SKM-1 (cell line): ENCODE results near the gene BCAN.
"Not testable (repeated sequence)": the region's sequence is repeated elsewhere in the genome, so short reads cannot be mapped to it uniquely, and the experiment has no call there.

Experiments used
- DNase-seq: peaks from one replicate; lab custom pipeline; 2025; ENCODE audit not compliant: unreplicated experiment; lab: John Stamatoyannopoulos, UW

The BCAN gene, protein sequence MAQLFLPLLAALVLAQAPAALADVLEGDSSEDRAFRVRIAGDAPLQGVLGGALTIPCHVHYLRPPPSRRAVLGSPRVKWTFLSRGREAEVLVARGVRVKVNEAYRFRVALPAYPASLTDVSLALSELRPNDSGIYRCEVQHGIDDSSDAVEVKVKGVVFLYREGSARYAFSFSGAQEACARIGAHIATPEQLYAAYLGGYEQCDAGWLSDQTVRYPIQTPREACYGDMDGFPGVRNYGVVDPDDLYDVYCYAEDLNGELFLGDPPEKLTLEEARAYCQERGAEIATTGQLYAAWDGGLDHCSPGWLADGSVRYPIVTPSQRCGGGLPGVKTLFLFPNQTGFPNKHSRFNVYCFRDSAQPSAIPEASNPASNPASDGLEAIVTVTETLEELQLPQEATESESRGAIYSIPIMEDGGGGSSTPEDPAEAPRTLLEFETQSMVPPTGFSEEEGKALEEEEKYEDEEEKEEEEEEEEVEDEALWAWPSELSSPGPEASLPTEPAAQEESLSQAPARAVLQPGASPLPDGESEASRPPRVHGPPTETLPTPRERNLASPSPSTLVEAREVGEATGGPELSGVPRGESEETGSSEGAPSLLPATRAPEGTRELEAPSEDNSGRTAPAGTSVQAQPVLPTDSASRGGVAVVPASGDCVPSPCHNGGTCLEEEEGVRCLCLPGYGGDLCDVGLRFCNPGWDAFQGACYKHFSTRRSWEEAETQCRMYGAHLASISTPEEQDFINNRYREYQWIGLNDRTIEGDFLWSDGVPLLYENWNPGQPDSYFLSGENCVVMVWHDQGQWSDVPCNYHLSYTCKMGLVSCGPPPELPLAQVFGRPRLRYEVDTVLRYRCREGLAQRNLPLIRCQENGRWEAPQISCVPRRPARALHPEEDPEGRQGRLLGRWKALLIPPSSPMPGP

DNA sequence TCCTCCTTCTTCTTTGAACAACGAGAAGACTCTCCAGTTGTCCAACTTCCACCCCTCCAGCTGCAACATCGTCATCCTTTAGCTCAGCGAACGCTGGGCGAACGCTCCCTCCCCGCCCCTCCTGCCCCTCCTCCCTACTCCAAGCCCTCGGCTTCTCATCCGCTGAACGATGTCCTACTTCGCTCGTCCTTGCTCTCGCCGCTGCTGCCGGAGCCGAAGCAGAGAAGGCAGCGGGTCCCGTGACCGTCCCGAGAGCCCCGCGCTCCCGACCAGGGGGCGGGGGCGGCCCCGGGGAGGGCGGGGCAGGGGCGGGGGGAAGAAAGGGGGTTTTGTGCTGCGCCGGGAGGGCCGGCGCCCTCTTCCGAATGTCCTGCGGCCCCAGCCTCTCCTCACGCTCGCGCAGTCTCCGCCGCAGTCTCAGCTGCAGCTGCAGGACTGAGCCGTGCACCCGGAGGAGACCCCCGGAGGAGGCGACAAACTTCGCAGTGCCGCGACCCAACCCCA lies at the start of gene BCAN:
Gene BCAN, plus strand, starts transcription at position 357 of the 504 bp plus-strand sequence. CDS start 3,938 bp downstream, outside the sequence.
- no peak for DNase-seq

DNA sequence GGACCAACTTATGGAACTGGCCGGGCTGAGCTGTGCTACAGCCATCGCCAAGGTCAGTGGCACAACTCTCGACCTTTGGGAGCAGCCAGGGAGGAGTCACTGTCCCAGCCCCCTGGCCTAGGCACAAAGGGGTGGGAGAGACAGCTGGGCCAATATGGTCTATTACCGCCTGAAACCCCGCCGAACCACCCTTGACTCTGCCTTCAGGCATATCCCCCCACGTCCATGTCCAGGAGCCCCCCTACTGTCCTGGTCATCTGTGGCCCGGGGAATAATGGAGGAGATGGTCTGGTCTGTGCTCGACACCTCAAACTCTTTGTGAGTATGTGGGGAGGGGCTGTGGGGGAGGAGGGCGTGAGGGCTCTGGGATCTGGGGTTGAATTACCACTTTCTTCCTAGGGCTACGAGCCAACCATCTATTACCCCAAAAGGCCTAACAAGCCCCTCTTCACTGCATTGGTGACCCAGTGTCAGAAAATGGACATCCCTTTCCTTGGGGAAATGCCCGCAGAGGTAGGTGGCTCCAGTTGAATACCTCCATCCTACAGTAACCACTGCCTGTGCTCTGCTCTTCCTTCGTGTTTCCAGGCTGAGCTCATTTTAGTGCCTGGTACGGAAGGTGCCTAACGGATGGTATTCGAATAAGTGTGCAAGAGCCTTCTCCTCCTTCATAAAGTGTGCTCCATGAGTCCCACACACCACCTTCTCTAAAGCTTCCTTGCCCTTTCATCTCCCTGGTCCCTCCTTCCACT lies 49.6 kb upstream of the BCAN start:
- DNase-seq: no peak

DNA sequence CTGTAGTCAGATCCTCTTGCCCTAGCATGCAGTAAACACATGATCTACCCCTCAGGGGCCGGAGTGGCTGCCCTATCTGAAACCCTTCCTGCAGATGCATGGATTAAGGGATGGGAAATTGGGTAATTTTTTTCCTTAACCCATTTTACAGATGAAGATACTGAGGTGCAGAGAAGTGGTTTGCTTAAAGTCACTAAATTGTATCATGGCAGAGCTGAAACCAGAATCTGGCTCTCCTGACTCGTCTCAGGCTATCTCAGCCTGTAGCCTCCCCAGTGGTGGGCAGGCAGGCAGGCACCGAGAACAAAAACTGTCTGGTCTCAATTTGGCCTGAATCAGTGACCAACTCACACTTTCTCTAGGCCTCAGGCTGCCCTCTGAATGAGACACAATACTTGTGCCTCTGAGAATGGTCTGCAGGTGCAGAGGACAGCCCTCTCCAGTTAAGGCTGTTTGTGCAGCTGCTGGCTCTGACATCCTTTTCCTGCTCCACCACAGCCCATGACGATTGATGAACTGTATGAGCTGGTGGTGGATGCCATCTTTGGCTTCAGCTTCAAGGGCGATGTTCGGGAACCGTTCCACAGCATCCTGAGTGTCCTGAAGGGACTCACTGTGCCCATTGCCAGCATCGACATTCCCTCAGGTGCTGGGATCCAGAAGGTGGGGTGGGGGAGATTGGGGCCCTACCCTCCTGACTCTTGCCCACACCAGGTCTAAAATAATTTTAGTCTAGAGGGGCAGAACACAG lies 48.8 kb upstream of the BCAN start:
- no peak for DNase-seq

DNA sequence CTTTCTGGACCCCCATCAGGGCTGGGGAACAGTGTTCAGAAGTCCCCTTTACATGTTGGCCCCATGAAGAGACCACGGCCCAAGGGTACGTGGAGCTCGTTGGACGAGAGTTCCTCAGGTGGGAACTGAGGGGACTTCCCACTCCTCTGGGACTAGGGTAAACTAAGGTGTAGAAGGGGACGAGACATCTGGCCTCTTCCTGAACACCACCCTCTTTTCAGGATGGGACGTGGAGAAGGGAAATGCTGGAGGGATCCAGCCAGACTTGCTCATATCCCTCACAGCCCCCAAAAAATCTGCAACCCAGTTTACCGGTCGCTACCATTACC lies 48.3 kb upstream of the BCAN start:
- no peak for DNase-seq

DNA sequence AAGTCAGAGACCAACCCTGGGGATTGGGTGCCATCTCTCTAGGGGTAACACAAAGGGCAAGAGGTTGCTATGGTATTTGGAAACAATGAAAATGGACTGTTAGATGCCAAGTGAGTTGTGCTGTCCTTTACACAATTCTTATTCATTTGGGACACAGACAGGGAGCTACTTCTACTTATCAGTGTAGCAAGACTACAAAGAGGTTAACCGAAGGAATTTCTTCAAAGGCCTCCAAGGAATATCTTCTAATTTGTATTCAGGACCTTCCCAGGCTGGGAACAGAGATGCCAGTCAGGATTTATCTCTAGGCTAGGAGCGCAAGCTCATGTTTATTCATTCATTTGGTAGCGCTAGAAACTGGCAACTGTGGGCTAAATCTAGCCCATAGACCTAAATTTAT lies 47.7 kb upstream of the BCAN start:
- DNase-seq: no peak

DNA sequence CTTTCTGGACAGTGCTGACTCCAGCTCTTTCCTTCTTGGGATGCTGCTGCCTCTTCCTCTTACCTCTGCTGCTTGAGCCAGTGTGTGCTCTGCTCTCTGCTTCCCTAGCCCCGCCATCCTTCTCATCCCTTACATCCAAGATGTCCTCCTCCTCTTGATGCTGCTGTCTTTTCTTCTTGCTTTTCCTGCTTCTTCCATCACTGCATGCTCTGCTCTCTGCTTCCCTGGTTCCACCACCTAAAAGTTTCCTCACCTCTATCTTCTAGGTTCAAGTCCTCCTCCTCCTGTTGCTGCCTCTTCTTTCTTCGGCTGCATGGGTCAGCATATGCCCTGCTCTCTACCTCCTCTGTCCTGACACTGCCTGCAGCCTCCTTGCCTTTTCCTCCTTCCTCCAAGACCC lies 46.9 kb upstream of the BCAN start:
- DNase-seq: no peak

DNA sequence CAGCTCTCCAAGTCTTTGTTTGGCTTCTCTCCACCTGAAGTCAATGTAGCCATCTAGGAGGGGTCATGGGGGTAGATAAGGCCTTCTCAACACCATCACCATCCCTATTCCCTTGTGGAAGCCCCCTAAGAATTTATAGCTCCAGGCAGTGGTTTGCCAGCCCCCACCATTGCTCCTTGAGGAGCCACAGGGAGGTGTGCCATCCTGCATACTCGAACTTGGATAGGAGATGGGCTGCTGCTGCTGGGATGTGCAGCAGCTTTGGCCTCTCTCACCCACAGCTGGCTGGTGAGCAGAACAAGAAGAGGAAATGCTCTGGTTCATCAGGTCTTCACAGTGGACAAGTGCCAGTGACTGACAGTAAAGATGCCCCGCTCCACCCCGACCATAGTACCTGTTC lies 45.5 kb upstream of the BCAN start:
- no peak for DNase-seq

DNA sequence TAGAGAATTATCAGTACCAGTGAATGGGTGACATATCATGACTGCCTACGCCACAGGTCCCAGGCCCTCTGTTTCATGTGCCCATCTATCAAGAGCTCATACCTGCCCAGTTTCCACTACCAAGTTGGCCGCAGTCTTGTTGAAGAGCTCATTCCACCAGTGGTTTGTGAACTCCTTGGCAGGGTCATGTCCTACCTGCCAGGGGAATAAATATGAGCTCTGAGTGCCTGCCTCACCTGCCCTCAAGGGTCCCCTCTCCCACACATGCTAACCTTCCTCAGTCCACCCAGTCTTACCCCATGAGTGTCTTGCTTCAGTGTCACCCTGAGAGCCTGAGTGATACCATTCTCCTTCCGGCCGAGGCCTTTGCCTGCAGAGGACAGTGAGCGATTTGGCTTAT lies 43.8 kb upstream of the BCAN start:
- no peak for DNase-seq

DNA sequence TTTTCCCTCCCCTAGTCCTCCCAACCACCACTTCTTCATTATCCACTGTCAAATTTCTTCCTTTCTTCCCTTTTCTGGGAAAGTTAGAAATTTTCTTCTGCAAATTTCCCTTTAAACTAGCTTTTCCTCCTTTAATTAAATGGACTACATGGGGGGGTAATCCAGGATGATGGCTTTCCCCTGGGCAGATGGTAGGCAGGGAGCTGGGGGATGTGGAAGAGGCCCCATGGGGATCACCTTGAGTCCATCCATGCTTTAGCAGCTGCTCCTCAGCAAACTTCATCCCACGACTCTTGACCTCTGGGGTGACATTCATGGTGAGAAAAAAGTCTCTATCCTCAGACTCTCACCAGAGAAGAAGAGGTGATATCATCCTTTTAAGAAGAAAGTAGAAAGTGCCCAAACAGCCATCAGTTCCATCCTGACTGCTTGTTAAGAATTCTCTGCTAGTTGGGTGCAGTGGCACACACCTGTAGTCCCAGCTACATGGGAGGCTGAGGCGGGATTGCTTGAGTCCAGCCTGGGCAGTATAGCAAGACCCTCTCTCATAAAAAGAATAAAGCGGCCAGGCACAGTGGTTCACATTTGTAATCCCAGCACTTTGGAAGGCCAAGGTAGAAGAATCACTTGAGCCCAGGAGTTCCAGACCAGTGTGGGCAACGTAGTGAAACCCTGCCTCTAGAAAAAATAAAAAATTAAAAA lies 43.0 kb upstream of the BCAN start:
- no peak for DNase-seq

DNA sequence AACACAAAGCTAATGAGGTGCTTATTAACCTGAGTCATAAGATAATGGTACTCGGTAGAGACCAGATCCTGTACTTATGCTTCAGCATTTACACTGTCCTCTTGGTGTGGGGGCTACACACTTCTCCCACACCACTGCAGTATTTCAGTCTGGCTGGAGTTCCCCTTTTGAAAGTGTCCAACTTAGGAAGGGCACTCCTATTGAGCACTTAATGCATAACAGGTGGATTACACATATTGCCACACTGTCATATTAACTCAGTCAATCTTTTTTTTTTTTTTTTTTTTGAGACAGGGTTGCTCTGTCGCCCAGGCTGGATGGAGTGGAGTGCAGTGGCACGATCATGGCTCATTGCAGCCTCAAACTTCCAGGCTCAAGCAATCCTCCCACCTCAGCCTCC lies 42.1 kb upstream of the BCAN start:
- peak; percentile 90 for DNase-seq

DNA sequence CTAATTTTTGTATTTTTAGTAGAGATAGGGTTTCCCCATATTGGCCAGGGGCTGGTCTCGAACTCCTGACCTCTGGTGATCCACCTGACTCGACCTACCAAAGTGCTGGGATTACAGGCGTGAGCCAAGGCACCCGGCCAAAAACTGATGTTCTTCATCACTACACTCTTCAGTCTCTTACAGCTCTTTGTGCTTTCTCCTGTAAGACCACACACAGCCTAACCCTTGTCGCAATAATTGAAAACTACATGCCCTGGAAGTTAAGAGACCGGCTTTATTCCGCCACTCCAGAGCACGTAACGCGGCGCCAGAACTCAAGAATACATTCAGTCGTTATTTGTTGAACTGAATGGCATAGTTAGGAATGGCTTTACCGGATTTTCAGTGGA lies 41.2 kb upstream of the BCAN start:
- DNase-seq: no peak

DNA sequence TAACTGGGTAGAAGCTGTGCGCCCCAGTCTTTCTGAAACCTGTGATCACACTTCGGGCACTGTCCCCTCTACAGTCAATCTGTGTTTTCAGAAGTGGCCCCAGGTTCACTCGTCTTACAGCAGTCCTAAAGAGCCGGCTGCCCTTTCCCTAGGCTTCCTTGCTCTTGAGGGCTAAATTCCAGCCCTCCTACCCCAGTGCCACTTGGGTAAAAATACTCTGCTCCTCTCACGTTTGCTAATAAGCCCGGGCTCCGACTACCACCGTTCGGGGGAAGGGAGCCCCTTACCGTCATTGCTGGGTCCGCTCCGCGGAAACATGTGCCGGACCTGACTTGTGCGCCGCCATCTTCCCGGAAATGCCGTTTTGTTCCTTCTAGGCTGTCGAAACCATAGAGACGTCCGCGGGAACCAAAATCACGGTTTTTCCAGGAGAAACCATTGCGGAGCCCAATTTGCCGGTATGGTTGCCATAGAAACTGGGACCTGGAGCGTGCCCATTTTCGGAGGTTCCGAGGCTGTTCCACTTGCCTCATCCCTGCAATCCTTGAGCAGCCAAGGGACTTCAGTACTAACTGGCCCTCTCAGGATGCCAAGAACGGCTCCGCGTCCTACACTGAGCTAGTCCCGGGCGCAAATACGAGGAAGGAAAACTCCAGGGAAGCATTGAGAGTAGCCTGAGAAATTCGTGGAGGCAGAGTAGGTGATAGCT lies 40.6 kb upstream of the BCAN start, which contains the start of gene GPATCH4:
Gene GPATCH4, minus strand, starts transcription at position 358 of the 709 bp plus-strand sequence.
- peak; percentile 69 for DNase-seq

DNA sequence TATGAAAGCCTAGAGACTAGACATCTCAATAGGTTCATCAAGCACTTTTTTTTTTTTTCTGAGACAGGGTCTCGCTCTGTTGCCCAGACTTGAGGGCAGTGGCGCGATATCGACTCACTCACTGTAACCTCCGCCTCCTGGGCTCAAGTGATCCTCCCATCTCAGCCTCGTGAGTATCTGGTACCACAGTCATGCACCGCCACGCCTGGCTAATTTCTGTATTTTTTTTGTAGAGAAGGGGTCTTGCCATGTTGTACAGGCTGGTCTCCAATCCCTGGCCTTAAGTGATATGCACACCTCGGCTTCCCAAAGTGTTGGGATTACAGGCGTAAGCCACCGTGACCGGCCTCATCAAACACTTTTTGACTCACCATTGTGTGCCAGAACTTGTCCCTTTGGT lies 40.0 kb upstream of the BCAN start:
- no peak for DNase-seq

DNA sequence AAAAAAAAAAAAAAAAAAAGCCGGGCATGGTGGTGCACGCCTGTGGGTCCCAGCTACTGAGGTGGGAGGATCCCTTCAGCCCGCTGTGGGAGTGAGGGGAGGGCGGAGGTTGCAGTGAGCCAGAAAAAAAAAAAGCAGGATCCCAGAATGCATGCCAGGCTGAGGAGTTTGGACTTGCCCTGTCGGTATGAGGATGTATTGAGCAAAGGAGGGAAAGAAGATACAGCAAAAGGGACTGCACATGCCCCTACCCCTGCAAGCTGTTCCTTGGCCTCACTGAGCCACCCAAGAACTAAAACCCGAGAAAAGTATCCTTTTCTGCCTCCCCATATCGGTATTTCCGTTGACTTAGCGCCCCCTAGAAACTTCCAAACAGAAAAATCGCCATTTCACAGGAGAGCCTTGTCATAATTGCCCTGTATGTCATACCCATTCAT lies 39.3 kb upstream of the BCAN start:
- no peak for DNase-seq

DNA sequence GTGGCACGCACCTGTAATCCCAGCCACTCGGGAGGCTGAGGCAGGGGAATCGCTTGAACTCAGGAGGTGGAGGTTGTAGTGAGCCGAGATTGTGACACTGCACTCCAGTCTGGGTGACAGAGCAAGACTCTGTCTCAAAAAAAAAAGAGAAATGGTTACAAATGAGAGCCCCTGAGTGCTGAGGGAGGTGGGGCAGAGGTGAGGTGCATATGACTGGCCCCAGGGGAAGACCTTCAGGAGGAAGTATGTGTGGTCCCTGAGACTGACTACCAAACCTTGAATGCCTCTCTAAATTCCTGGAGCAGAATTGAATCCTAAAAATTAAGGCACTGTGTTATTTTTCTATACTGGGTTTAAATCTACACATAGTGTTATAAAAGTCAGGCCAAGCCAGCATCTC lies 34.6 kb upstream of the BCAN start:
- DNase-seq: not testable (repeated sequence)

DNA sequence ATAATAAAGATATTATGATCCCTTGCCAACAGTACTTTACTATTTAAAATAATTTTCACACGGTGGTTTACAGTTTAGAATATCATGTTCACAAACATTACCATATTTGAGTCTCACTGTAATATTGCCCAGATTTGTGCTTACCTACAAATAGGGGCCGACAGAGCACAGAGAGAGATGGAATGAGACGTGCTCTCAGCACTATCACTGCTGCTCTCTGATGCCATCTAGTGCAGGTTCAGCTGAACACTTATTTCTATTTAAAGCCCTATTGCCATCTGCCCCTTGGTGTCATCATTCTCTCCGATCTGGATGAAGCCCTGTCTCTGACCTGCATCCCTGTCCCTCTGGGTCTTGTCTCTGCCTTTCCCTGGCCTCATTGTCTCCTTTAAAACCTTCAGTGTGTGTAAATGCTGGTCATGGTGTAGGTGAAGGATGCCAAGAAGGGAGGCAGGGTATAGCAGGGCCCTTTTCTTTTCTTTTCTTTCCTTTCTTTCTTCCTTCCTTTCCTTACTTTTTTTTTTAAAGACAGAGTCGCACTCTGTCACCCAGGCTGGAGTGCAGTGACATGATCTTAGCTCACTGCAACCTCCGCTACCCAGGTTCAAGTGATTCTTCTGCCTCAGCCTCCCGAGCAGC lies 33.8 kb upstream of the BCAN start:
- peak; percentile 87 for DNase-seq

DNA sequence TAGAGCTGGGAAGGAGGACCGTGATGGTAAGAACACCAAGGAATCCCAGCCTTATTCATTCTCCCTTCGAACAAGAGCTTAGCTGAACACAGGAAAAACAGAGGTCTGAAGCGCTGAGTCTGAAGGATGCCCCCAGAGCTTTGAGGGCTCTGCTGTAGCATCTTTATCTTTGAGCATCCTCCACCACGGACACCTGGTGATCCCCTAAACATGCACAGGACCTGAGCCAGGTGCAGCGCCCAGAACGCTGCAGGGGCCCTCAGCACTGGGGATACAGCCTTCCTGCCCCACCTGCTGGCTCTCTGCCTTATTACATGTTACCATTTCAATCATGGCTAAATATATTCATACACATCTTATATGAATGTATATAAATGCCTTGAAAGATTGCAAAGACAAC lies 32.9 kb upstream of the BCAN start:
- DNase-seq: peak; percentile 21

DNA sequence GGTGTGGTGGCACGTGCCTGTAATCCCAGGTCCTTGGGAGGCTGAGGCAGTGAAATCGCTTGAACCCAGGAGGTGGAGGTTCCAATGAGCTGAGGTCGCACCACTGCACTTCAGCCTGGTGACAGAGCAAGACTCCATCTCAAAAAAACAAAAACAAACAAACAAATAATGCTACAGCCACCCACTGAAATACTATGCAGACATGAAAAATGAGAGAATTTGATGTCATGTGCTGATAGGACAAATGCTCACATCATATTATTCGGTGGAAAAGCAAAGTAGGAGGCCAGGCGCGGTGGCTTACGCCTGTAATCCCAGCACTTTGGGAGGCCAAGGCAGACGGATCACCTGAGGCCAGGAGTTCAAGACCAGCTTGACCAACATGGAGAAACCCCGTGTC lies 31.8 kb upstream of the BCAN start:
- not testable (repeated sequence) for DNase-seq

DNA sequence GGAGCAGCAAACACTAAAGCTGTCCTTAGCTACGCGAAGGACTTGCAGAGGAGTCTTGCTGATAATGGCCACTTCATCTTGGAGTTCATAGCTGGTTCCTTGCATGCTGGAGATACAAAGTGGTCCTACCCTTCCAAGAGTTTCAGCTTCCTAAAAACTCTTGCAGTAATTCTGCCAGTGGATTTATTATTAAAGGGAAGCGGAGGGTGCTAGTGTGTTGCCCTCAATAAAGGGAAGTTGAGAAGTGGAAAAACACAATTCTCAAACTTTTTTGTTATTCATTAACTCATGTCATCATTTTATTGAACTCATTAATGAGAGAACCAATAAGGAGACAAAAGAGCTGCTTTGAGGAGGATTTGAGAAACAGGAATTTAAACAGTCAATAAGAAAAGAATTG lies 29.3 kb upstream of the BCAN start:
- no peak for DNase-seq
